ENCODE results near the gene SCN4A.
"Not testable (repeated sequence)": the region's sequence is repeated elsewhere in the genome, so short reads cannot be mapped to it uniquely, and the experiment has no call there.

SCN4A gene

GRCh38 chr17:63920779-63921178 is 51.9 kb downstream of the SCN4A start:
- DNase-seq (ENCODE audit: extremely low spot score, insufficient read length, low read depth); FAIRE-seq: not testable (repeated sequence)

GRCh38 chr17:63920050-63920449 is 52.7 kb downstream of the SCN4A start:
- DNase-seq (ENCODE audit: extremely low spot score, insufficient read length, low read depth); FAIRE-seq: not testable (repeated sequence)

GRCh38 chr17:63919311-63919723 is 53.4 kb downstream of the SCN4A start:
- peak; percentile 75 for FAIRE-seq
- peak; percentile 71 for DNase-seq (ENCODE audit: extremely low spot score, insufficient read length, low read depth)

- DNase-seq (ENCODE audit: extremely low spot score, insufficient read length, low read depth); FAIRE-seq: not testable (repeated sequence)
Observed at GRCh38 chr17:63918789-63919305, 53.9 kb downstream of the SCN4A start, which contains the start of gene GH1. Gene GH1, minus strand, starts transcription at chr17:63918839. Its CDS starts 63 bp downstream, at chr17:63918776.

- no peak for DNase-seq (ENCODE audit: extremely low spot score, insufficient read length, low read depth)
- FAIRE-seq: no peak
Observed at GRCh38 chr17:63918305-63918704, 54.4 kb downstream of the SCN4A start.

- FAIRE-seq (no peak), DNase-seq (ENCODE audit: extremely low spot score, insufficient read length, low read depth) (no peak)
Observed at GRCh38 chr17:63917646-63918045, 55.1 kb downstream of the SCN4A start.

- not testable (repeated sequence) for FAIRE-seq; DNase-seq (ENCODE audit: extremely low spot score, insufficient read length, low read depth)
Observed at GRCh38 chr17:63917206-63917605, 55.5 kb downstream of the SCN4A start.

GRCh38 chr17:63916566-63917185 is 56.0 kb downstream of the SCN4A start:
- DNase-seq (ENCODE audit: extremely low spot score, insufficient read length, low read depth) (no peak), FAIRE-seq (no peak)

GRCh38 chr17:63915753-63916152 is 57.0 kb downstream of the SCN4A start:
- FAIRE-seq: peak; percentile 79
- DNase-seq (ENCODE audit: extremely low spot score, insufficient read length, low read depth): not testable (repeated sequence)

- DNase-seq (ENCODE audit: extremely low spot score, insufficient read length, low read depth): no peak
- FAIRE-seq: no peak
Observed at GRCh38 chr17:63914471-63914870, 58.2 kb downstream of the SCN4A start.

- no peak for DNase-seq (ENCODE audit: extremely low spot score, insufficient read length, low read depth)
- FAIRE-seq: peak; percentile 48
Observed at GRCh38 chr17:63911657-63912100, 61.0 kb downstream of the SCN4A start.

GRCh38 chr17:63911041-63911635 is 61.6 kb downstream of the SCN4A start, which contains the start of gene CSHL1:
Gene CSHL1, minus strand, starts transcription at chr17:63911258. Its CDS starts 62 bp downstream, at chr17:63911196.
- DNase-seq (ENCODE audit: extremely low spot score, insufficient read length, low read depth): no peak
- FAIRE-seq: no peak

- DNase-seq (ENCODE audit: extremely low spot score, insufficient read length, low read depth) (no peak), FAIRE-seq (no peak)
Observed at GRCh38 chr17:63910096-63910495, 62.6 kb downstream of the SCN4A start.

GRCh38 chr17:63909586-63909985 is 63.1 kb downstream of the SCN4A start:
- FAIRE-seq; DNase-seq (ENCODE audit: extremely low spot score, insufficient read length, low read depth): not testable (repeated sequence)

- not testable (repeated sequence) for DNase-seq (ENCODE audit: extremely low spot score, insufficient read length, low read depth); FAIRE-seq
Observed at GRCh38 chr17:63907161-63907778, 65.4 kb downstream of the SCN4A start.

GRCh38 chr17:63904796-63905195 is 67.9 kb downstream of the SCN4A start:
- FAIRE-seq; DNase-seq (ENCODE audit: extremely low spot score, insufficient read length, low read depth): not testable (repeated sequence)

- FAIRE-seq: peak; percentile 63
- not testable (repeated sequence) for DNase-seq (ENCODE audit: extremely low spot score, insufficient read length, low read depth)
Observed at GRCh38 chr17:63903787-63904201, 68.9 kb downstream of the SCN4A start.

GRCh38 chr17:63901971-63902370 is 70.7 kb downstream of the SCN4A start:
- not testable (repeated sequence) for DNase-seq (ENCODE audit: extremely low spot score, insufficient read length, low read depth); FAIRE-seq

GRCh38 chr17:63898899-63899798 is 73.6 kb downstream of the SCN4A start:
- FAIRE-seq; DNase-seq (ENCODE audit: extremely low spot score, insufficient read length, low read depth): not testable (repeated sequence)

All from GM18507 (cell line).